ENCODE measurements around the gene SEMA3F.

The SEMA3F gene

DNA sequence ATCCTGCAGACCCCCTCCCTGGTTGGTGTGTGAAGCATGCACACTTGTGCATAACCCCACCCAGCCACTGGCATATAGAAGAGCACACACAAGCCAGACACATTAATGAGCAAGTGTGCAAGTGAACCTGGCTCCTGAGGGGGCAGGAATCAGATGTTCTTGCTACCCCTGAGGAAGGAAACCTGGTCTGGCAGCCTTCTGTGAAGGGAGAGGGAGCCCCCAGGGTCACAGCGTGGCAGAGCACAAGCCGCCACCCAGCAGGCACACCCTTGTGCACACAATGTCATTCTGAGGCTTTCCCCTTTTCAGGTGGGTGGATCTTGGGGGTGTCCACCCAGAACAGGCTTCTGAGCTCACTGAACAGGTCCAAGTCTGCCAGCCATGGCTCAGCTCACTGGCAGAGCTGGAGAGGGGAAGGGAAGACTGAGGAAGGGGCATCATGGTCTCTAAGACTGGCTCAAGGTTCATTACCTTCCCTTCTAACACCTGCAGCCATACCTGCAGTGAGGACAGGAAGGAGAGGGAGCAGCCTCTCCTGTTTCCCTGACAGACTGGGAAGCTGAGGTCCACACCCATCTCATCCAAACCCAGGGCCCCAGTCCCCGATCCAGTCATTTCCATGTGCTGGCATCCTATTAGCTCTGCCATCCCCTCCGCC, 31.6 kb upstream of the SEMA3F start:
- no peaks in the 10 kb centered on the region for H3K79me2 ChIP-seq (ENCODE audit: insufficient read depth, low read length)
- H3K36me3 ChIP-seq (ENCODE audit: insufficient read depth, low read length) = peaks cover 30% of the 10 kb centered on the region
- H3K27me3 ChIP-seq (ENCODE audit: insufficient read depth, low read length, poor library complexity) = no peaks in the 10 kb centered on the region
- H3K9ac ChIP-seq (ENCODE audit: low read depth, low read length) = no peak overlapping the region
- no peaks in the 10 kb centered on the region for H3K9me3 ChIP-seq (ENCODE audit: insufficient read depth, low read length, severe bottlenecking)
- peaks cover 29% of the 10 kb centered on the region for H4K20me1 ChIP-seq (ENCODE audit: insufficient read depth, low read length)
- H3K4me3 ChIP-seq (ENCODE audit: low read depth in 1 of 2, low read length in 2 of 2) = no peak overlapping the region
- no peak for TF ChIP-seq EZH2 (IDR thresholded peaks at IDR 0.05; ENCODE audit: borderline replicate concordance, low read depth, low read length, severe bottlenecking)
- TF ChIP-seq, protein P1, sequence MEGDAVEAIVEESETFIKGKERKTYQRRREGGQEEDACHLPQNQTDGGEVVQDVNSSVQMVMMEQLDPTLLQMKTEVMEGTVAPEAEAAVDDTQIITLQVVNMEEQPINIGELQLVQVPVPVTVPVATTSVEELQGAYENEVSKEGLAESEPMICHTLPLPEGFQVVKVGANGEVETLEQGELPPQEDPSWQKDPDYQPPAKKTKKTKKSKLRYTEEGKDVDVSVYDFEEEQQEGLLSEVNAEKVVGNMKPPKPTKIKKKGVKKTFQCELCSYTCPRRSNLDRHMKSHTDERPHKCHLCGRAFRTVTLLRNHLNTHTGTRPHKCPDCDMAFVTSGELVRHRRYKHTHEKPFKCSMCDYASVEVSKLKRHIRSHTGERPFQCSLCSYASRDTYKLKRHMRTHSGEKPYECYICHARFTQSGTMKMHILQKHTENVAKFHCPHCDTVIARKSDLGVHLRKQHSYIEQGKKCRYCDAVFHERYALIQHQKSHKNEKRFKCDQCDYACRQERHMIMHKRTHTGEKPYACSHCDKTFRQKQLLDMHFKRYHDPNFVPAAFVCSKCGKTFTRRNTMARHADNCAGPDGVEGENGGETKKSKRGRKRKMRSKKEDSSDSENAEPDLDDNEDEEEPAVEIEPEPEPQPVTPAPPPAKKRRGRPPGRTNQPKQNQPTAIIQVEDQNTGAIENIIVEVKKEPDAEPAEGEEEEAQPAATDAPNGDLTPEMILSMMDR (IDR thresholded peaks at IDR 0.05; ENCODE audit: borderline replicate concordance, extremely low read depth, low read length, poor library complexity, severe bottlenecking) = no peak
- no peak overlapping the region for H3K27ac ChIP-seq (ENCODE audit: low read length)
- H2AFZ ChIP-seq (ENCODE audit: low read depth, low read length) = no peak overlapping the region
- DNase-seq = no peak
- no peak for ATAC-seq (ENCODE audit: insufficient read depth, low read depth)
- H3K4me2 ChIP-seq (ENCODE audit: insufficient read depth, low read length) = no peak overlapping the region
- no peaks in the 10 kb centered on the region for H3K4me1 ChIP-seq (ENCODE audit: insufficient read depth, low read length)

DNA sequence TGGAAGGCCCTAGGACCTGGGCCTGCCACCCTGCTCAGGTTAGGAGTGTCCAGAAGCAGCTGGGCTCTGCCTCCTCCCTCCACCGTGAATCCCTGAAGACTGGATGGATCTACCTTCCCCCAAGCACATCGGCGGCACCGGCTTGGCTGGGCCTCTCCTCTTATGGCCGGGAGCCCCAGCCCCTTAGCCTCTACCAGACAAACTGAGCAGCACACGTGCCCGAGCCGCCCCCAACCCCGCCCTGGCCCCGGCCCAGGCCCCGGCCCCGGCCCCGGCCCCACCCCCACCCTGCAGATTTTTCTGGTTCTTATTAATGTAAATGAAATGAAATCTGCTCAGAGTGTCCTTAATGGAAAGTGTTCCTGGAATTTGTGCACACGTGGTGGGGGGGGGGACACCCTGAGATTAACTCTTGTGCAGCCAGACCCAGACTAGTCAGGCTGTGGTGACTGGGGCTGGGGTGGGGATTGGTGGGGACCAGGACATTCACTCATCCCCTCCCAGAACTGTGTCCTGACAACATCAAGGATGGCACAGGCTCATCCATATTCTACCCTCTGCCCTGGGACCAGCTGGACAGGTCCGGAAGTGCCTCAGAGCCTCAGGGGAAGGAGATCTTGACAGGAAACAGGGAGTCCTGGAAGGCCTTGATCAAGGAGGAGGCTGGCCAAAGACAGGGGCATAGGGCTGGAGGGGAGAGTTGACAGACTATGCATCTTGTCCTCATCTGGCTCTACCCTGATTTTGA, 30.9 kb upstream of the SEMA3F start:
- TF ChIP-seq, protein P1 (IDR thresholded peaks at IDR 0.05; ENCODE audit: borderline replicate concordance, extremely low read depth, low read length, poor library complexity, severe bottlenecking) = no peak
- TF ChIP-seq EZH2 (IDR thresholded peaks at IDR 0.05; ENCODE audit: borderline replicate concordance, low read depth, low read length, severe bottlenecking) = no peak
- H3K36me3 ChIP-seq (ENCODE audit: insufficient read depth, low read length) = peaks cover 23% of the 10 kb centered on the region
- no peaks in the 10 kb centered on the region for H3K27me3 ChIP-seq (ENCODE audit: insufficient read depth, low read length, poor library complexity)
- H3K4me1 ChIP-seq (ENCODE audit: insufficient read depth, low read length) = no peaks in the 10 kb centered on the region
- no peak for ATAC-seq (ENCODE audit: insufficient read depth, low read depth)
- H2AFZ ChIP-seq (ENCODE audit: low read depth, low read length) = no peak overlapping the region
- H3K4me2 ChIP-seq (ENCODE audit: insufficient read depth, low read length) = no peak overlapping the region
- no peak overlapping the region for H3K4me3 ChIP-seq (ENCODE audit: low read depth in 1 of 2, low read length in 2 of 2)
- no peak for DNase-seq
- no peaks in the 10 kb centered on the region for H3K9me3 ChIP-seq (ENCODE audit: insufficient read depth, low read length, severe bottlenecking)
- no peak overlapping the region for H3K27ac ChIP-seq (ENCODE audit: low read length)
- no peaks in the 10 kb centered on the region for H3K79me2 ChIP-seq (ENCODE audit: insufficient read depth, low read length)
- peaks cover 29% of the 10 kb centered on the region for H4K20me1 ChIP-seq (ENCODE audit: insufficient read depth, low read length)
- H3K9ac ChIP-seq (ENCODE audit: low read depth, low read length) = no peak overlapping the region

DNA sequence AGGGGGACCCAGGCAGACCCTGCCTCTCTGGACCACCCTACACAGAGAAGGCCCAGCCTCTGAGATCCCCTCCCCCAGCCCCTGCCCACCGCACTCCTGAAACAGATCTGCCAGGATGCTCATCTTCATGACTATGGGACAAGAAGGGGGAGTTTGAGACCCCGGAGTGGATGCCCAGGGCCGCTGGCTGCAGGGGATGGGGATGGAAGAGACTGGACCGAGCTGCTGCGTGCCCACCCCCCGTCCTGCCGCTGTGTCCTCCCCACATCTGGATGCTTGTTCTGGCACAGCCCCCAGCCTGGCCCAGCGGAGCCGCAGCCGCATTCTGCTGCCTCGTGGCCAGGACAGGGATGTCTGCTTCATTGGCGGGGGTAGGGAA, 30.3 kb upstream of the SEMA3F start:
- ATAC-seq (ENCODE audit: insufficient read depth, low read depth) (no peak), DNase-seq (no peak)
- no peaks in the 10 kb centered on the region for H3K9me3 ChIP-seq (ENCODE audit: insufficient read depth, low read length, severe bottlenecking)
- no peak overlapping the region for H3K9ac ChIP-seq (ENCODE audit: low read depth, low read length)
- TF ChIP-seq, protein P1 (IDR thresholded peaks at IDR 0.05; ENCODE audit: borderline replicate concordance, extremely low read depth, low read length, poor library complexity, severe bottlenecking) = no peak
- no peaks in the 10 kb centered on the region for H3K4me1 ChIP-seq (ENCODE audit: insufficient read depth, low read length)
- no peak overlapping the region for H2AFZ ChIP-seq (ENCODE audit: low read depth, low read length)
- H3K4me2 ChIP-seq (ENCODE audit: insufficient read depth, low read length) = no peak overlapping the region
- peaks cover 20% of the 10 kb centered on the region for H3K36me3 ChIP-seq (ENCODE audit: insufficient read depth, low read length)
- no peak overlapping the region for H3K4me3 ChIP-seq (ENCODE audit: low read depth in 1 of 2, low read length in 2 of 2)
- H3K27ac ChIP-seq (ENCODE audit: low read length) = no peak overlapping the region
- no peaks in the 10 kb centered on the region for H3K79me2 ChIP-seq (ENCODE audit: insufficient read depth, low read length)
- H4K20me1 ChIP-seq (ENCODE audit: insufficient read depth, low read length) = peaks cover 27% of the 10 kb centered on the region
- no peaks in the 10 kb centered on the region for H3K27me3 ChIP-seq (ENCODE audit: insufficient read depth, low read length, poor library complexity)

All from DND-41 (cell line).